OCI-LY3 (cell line): ENCODE results near the gene PPP2R5C.

Experiments used
- H2AFZ ChIP-seq: fragments of 200-600, 300-600 bp; shearing (Covaris generic); 2 replicates; pipeline ENCODE4 v1.6.0; 2014; ENCODE audit warnings: antibody characterized with exemption, low read depth, low read length
- H3K27ac ChIP-seq: fragments of 200-600, 300-600 bp; sonication (generic); 2 replicates; pipeline ENCODE4 v1.5.1; 2014; ENCODE audit warnings: mild to moderate bottlenecking, low read length, moderate library complexity, mixed read lengths
- H3K27me3 ChIP-seq: fragments of 200-600, 300-600 bp; sonication (generic); 2 replicates; pipeline ENCODE4 v1.6.1; 2014; ENCODE audit warnings: low read depth, low read length, mixed read lengths
- H3K36me3 ChIP-seq: fragments of 200-600, 300-600 bp; sonication (generic); replicated peaks from 2 replicates; pipeline ENCODE3; 2014; ENCODE audit warnings: low read depth, low read length, mixed read lengths
- H3K4me1 ChIP-seq: fragments of 300-600, 200-600 bp; sonication (generic); 2 replicates; pipeline ENCODE4 v1.6.1; 2014; ENCODE audit warnings: low read length, mixed read lengths
- H3K4me2 ChIP-seq: fragments of 200-600, 300-600 bp; sonication (generic); 2 replicates; pipeline ENCODE4 v1.6.1; 2014; ENCODE audit warnings: low read length, mixed read lengths
- H3K4me3 ChIP-seq: fragments of 300-600, 200-600 bp; sonication (generic); 2 replicates; pipeline ENCODE4 v1.5.1; 2014; ENCODE audit warnings: antibody characterized with exemption, mild to moderate bottlenecking, low read length, moderate library complexity
- H3K79me2 ChIP-seq: fragments of 300-600, 200-600 bp; shearing (Covaris generic); 2 replicates; pipeline ENCODE4 v1.6.1; 2014; ENCODE audit warnings: mild to moderate bottlenecking, low read length, mixed read lengths
- H3K9ac ChIP-seq: fragments of 300-600, 200-600 bp; shearing (Covaris generic); 2 replicates; pipeline ENCODE4 v1.6.0; 2014; ENCODE audit warnings: mild to moderate bottlenecking, low read length, moderate library complexity
- H3K9me3 ChIP-seq: fragments of 200-600, 300-600 bp; shearing (Covaris generic); 2 replicates; pipeline ENCODE4 v1.6.1; 2014; ENCODE audit warnings: low read length, mixed read lengths; ENCODE audit not compliant: insufficient read depth
- H4K20me1 ChIP-seq: fragments of 200-600, 300-600 bp; sonication (generic); 2 replicates; pipeline ENCODE4 v1.6.1; 2016; ENCODE audit warnings: low read length, mixed read lengths; ENCODE audit not compliant: insufficient read depth
- EZH2phosphoT487 ChIP-seq: fragments of 200-600 bp; shearing (Covaris generic); IDR thresholded peaks from 2 replicates; pipeline ENCODE4 v1.6.1; 2018; ENCODE audit warnings: antibody characterized with exemption, mixed run types, low read depth
- TF ChIP-seq, protein P1 (sequence below): fragments of 200-600, 300-600 bp; sonication (generic); IDR thresholded peaks from 2 replicates; pipeline ENCODE4 v1.5.1; 2014; ENCODE audit warnings: antibody characterized with exemption, low read length, low read depth

Gene PPP2R5C

DNA sequence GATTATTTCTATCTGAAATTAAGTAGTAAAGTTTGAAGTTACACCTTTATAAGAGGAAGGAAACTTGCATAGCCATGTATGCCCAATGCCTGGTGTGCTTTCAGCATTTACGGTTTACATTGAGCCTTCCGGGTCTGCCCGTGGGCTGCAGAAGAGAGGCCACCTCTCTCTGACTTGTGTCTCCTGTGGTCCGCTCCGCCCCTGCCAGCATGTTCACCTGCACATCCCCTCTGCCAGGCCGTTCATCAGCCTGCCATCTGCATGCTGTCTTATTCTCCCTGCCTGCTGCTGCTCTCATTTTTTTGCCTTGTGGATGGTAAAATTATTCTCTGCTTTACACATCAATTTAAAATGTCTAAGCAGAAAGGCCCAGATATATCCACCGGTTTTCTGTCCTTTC lies 161.4 kb downstream of the PPP2R5C start:
- peaks cover 3% of the 10 kb centered on the region for H3K4me1 ChIP-seq

DNA sequence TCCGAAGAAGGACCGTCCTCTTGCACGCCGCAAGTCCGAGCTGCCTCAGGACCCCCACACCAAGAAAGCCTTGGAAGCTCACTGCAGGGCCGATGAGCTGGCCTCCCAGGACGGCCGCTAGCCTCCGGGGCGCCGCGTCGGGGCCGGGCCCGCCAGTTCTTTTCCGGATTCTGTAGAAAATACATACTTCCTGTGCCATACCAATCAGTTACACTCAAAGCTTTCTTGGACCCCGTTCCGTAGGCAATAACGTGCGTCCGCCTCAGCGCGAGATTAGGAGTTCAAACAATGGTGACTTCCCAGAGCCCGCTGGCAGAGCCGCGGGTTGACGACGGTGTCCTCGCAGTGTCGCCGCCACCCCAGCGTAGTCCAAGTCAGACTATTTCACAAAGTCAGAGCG lies 163.6 kb downstream of the PPP2R5C start:
- H3K36me3 ChIP-seq: peaks cover 3% of the 10 kb centered on the region
- no peaks in the 10 kb centered on the region for H3K27me3 ChIP-seq
- no peaks in the 10 kb centered on the region for H3K79me2 ChIP-seq
- H4K20me1 ChIP-seq: no peaks in the 10 kb centered on the region
- H3K4me1 ChIP-seq: no peaks in the 10 kb centered on the region
- H3K9me3 ChIP-seq: no peaks in the 10 kb centered on the region
- no peak overlapping the region for H2AFZ ChIP-seq
- H3K9ac ChIP-seq: no peak overlapping the region
- no peak overlapping the region for H3K4me2 ChIP-seq
- no peak overlapping the region for H3K27ac ChIP-seq
- no peak for TF ChIP-seq EZH2phosphoT487
- TF ChIP-seq, protein P1, sequence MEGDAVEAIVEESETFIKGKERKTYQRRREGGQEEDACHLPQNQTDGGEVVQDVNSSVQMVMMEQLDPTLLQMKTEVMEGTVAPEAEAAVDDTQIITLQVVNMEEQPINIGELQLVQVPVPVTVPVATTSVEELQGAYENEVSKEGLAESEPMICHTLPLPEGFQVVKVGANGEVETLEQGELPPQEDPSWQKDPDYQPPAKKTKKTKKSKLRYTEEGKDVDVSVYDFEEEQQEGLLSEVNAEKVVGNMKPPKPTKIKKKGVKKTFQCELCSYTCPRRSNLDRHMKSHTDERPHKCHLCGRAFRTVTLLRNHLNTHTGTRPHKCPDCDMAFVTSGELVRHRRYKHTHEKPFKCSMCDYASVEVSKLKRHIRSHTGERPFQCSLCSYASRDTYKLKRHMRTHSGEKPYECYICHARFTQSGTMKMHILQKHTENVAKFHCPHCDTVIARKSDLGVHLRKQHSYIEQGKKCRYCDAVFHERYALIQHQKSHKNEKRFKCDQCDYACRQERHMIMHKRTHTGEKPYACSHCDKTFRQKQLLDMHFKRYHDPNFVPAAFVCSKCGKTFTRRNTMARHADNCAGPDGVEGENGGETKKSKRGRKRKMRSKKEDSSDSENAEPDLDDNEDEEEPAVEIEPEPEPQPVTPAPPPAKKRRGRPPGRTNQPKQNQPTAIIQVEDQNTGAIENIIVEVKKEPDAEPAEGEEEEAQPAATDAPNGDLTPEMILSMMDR: no peak
- H3K4me3 ChIP-seq: no peak overlapping the region

More for the DNA sequence above, 161.4 kb downstream of the PPP2R5C start:
- no peak overlapping the region for H3K4me2 ChIP-seq
- no peak overlapping the region for H3K4me3 ChIP-seq
- H3K79me2 ChIP-seq: no peaks in the 10 kb centered on the region
- no peaks in the 10 kb centered on the region for H3K9me3 ChIP-seq
- no peaks in the 10 kb centered on the region for H4K20me1 ChIP-seq
- no peaks in the 10 kb centered on the region for H3K27me3 ChIP-seq
- H3K9ac ChIP-seq: no peak overlapping the region
- TF ChIP-seq EZH2phosphoT487: no peak
- TF ChIP-seq, protein P1: no peak
- no peak overlapping the region for H3K27ac ChIP-seq
- no peak overlapping the region for H2AFZ ChIP-seq
- H3K36me3 ChIP-seq: peaks cover 3% of the 10 kb centered on the region

DNA sequence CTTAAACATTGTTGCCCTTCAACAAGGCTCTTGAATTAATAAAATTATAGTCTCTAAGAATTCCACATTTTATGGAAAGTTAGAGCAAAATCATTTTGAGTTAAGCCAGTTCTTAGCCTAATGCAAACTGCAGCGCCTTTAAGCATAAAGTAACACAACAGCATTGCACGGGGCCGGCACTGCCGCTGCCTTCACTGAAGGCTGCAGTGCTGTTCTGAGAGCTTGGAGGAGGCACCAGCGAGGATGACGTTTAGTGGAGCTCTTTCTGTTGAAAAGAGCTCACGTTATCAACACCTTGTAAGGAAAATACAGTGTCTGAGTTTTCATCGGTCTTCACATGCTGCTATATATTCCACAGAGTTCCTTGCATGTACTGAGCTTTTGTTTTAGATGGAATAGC lies 164.6 kb downstream of the PPP2R5C start:
- H2AFZ ChIP-seq: no peak overlapping the region
- no peaks in the 10 kb centered on the region for H3K79me2 ChIP-seq
- no peak overlapping the region for H3K9ac ChIP-seq
- H3K4me2 ChIP-seq: no peak overlapping the region
- H3K27ac ChIP-seq: no peak overlapping the region
- TF ChIP-seq, protein P1: no peak
- no peak for TF ChIP-seq EZH2phosphoT487
- no peak overlapping the region for H3K4me3 ChIP-seq
- no peaks in the 10 kb centered on the region for H3K9me3 ChIP-seq
- no peaks in the 10 kb centered on the region for H4K20me1 ChIP-seq
- no peaks in the 10 kb centered on the region for H3K4me1 ChIP-seq
- no peaks in the 10 kb centered on the region for H3K27me3 ChIP-seq
- peaks cover 3% of the 10 kb centered on the region for H3K36me3 ChIP-seq

DNA sequence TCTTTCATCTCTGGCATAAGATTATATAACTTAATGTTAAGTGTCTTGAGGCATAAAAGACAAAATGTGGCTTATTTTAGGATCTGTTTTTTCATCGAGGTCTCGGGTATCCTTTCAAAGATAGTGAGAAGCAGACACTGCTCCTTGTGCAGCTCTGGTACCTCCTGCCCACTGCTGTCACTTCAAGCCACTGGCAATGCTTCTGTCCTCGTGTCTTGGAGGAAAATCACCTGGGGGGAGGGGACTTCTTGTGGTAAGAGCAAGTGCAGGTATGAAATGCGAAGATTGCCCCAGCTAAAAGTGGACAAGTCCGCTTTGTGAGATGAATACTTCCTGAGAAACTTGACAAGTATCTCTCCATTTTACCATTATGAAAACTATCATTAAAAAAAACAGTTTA lies 165.1 kb downstream of the PPP2R5C start:
- H3K9ac ChIP-seq: no peak overlapping the region
- H3K4me2 ChIP-seq: no peak overlapping the region
- TF ChIP-seq, protein P1: no peak
- no peak for TF ChIP-seq EZH2phosphoT487
- H4K20me1 ChIP-seq: no peaks in the 10 kb centered on the region
- H3K36me3 ChIP-seq: peaks cover 3% of the 10 kb centered on the region
- H3K27me3 ChIP-seq: no peaks in the 10 kb centered on the region
- H3K79me2 ChIP-seq: no peaks in the 10 kb centered on the region
- no peaks in the 10 kb centered on the region for H3K4me1 ChIP-seq
- H3K4me3 ChIP-seq: no peak overlapping the region
- no peaks in the 10 kb centered on the region for H3K9me3 ChIP-seq
- H2AFZ ChIP-seq: no peak overlapping the region
- no peak overlapping the region for H3K27ac ChIP-seq
